ENCODE data around the gene MEI4.
"Not testable (repeated sequence)": the region's sequence is repeated elsewhere in the genome, so short reads cannot be mapped to it uniquely, and the experiment has no call there.

Gene MEI4

DNA sequence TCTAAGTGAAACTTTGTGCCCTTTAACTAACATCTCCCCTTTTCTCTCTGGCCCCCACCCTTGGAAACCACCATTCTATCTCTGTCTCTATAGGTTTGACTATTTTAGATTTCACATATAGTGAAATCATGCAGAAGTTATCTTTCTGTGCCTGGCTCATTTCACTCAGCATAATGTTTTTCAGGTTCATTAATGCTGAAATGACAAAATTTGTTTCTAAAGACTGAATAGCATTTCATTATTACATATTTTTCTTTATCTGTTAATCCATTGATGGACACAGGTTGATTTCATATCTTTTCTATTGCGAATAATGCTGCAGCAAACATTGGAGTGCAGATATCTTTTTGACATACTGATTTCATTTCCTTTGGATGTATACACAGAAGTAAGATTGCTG lies 30.7 kb downstream of the MEI4 start:
- no peaks in the 10 kb centered on the region for H3K27me3 ChIP-seq (replicated peaks)
- no peak overlapping the region for H3K4me3 ChIP-seq (ENCODE audit: low read depth, low read length)
- in situ Hi-C loops (cut with HindIII; ENCODE audit: low pct_ligation_motif_present, low sequenced_read_pairs): no loop called here
- TF ChIP-seq, protein P1, sequence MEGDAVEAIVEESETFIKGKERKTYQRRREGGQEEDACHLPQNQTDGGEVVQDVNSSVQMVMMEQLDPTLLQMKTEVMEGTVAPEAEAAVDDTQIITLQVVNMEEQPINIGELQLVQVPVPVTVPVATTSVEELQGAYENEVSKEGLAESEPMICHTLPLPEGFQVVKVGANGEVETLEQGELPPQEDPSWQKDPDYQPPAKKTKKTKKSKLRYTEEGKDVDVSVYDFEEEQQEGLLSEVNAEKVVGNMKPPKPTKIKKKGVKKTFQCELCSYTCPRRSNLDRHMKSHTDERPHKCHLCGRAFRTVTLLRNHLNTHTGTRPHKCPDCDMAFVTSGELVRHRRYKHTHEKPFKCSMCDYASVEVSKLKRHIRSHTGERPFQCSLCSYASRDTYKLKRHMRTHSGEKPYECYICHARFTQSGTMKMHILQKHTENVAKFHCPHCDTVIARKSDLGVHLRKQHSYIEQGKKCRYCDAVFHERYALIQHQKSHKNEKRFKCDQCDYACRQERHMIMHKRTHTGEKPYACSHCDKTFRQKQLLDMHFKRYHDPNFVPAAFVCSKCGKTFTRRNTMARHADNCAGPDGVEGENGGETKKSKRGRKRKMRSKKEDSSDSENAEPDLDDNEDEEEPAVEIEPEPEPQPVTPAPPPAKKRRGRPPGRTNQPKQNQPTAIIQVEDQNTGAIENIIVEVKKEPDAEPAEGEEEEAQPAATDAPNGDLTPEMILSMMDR (IDR thresholded peaks at IDR 0.05; ENCODE audit: low read depth, low read length, missing control alignments): no peak
- no peak overlapping the region for H3K27ac ChIP-seq
- DNase-seq: no peak
- H3K36me3 ChIP-seq (replicated peaks): no peaks in the 10 kb centered on the region

DNA sequence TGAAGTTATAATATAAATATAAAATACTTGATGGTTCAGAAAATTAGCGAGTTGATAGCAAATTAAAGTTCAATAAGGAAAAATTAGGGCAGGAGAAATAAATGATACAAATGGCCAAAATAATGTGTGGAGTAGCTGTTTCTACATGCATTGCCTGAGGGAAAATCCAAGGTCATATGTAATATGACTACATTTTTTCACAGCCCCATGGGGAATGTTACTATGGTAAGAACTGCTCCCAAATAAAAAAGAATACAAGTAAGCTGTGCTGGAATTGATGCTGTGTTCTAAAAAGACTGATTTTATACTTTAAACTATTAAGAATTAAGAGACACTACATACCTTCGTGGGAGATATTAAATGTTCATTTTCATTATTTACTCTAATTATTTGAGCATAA lies 34.1 kb downstream of the MEI4 start:
- in situ Hi-C loops (cut with HindIII; ENCODE audit: low pct_ligation_motif_present, low sequenced_read_pairs): no loop called here
- H3K36me3 ChIP-seq (replicated peaks): no peaks in the 10 kb centered on the region
- no peak overlapping the region for H3K27ac ChIP-seq
- no peak overlapping the region for H3K4me3 ChIP-seq (ENCODE audit: low read depth, low read length)
- no peak for DNase-seq
- TF ChIP-seq, protein P1 (IDR thresholded peaks at IDR 0.05; ENCODE audit: low read depth, low read length, missing control alignments): no peak
- H3K27me3 ChIP-seq (replicated peaks): no peaks in the 10 kb centered on the region

DNA sequence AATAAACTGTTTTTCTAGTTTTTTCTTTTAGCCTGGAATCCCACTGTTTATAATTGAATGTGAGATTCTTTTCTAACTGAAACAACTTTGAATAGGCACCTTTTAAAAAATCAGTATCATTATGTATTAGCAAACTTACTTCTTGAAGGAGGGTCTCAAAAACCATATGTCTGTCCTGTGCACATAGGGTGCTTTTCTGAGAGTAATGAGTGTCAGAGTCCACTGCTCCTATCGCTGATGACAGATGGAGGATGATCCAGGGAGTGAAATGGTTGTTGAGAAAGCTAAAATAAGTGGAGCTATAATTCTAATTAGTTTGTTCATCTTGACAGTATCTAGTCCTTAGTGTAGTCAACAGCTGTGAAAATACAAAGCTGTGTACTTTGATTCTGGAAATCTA lies 35.8 kb downstream of the MEI4 start:
- TF ChIP-seq, protein P1 (IDR thresholded peaks at IDR 0.05; ENCODE audit: low read depth, low read length, missing control alignments): no peak
- no peaks in the 10 kb centered on the region for H3K27me3 ChIP-seq (replicated peaks)
- H3K27ac ChIP-seq: no peak overlapping the region
- H3K4me3 ChIP-seq (ENCODE audit: low read depth, low read length): no peak overlapping the region
- in situ Hi-C loops (cut with HindIII; ENCODE audit: low pct_ligation_motif_present, low sequenced_read_pairs): no loop called here
- DNase-seq: no peak
- H3K36me3 ChIP-seq (replicated peaks): no peaks in the 10 kb centered on the region

DNA sequence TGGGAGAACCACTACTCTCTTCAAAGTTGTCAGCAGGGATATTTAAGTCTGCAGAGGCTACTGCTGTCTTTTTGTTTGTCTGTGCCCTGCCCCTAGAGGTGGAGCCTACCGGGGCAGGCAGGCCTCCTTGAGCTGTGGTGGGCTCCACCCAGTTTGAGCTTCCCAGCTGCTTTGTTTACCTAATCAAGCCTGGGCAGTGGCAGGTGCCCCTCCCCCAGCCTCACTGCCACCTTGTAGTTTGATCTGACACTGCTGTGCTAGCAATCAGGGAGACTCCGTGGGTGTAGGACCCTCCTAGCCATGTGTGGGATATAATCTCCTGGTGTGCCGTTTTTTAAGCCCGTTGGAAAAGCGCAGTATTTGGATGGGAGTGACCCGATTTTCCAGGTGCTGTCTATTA lies 47.3 kb downstream of the MEI4 start:
- H3K27ac ChIP-seq; DNase-seq; H3K36me3 ChIP-seq (replicated peaks); H3K4me3 ChIP-seq (ENCODE audit: low read depth, low read length); in situ Hi-C loops (cut with HindIII; ENCODE audit: low pct_ligation_motif_present, low sequenced_read_pairs); H3K27me3 ChIP-seq (replicated peaks): not testable (repeated sequence)

DNA sequence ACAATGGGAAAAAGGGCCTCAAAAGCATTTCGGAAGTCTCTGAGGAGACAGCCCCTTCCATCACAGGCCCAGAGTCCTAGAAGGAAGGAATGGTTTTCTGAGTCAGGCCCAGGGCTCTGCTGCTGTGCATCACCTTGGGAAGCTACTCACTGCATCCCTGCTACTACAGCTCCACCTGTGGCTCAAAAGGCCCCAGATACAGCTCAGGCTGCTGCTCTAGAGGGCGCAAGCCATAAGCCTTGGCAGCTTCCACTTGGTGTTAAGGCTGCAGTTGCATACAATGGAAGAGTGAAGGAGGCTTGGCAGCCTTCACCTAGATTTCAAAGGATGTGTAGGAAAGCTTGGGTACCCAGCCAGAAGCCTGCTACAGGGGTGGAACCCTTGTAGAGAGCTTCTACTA lies 54.8 kb downstream of the MEI4 start:
- Histone ChIP-seq H3K36me3 (replicated peaks) (no peaks in the 10 kb centered on the region), H3K27me3 (replicated peaks) (no peaks in the 10 kb centered on the region), H3K27ac (no peak overlapping the region), H3K4me3 (ENCODE audit: low read depth, low read length) (no peak overlapping the region)
- in situ Hi-C loops (cut with HindIII; ENCODE audit: low pct_ligation_motif_present, low sequenced_read_pairs): no loop called here
- DNase-seq: no peak
- TF ChIP-seq, protein P1 (IDR thresholded peaks at IDR 0.05; ENCODE audit: low read depth, low read length, missing control alignments): no peak

DNA sequence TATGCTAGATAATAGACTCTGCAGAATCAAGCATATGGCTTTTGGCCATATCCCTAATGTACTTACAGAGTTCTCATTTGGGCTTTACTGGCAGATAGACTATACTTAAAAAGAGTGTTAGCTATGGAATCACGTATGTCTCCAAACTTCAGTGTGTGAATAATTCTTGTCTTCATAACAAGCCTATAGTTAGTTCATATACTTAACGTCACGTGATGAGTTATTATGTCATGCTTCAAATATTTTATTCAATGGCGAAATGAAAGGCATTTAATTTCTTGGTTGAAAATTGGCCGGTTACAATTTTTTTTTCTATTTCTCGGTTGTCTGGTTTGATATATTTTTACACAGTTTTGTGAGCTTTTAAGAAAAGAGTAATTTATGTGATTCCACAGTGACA lies 62.7 kb downstream of the MEI4 start:
- Histone ChIP-seq H3K36me3 (replicated peaks) (no peaks in the 10 kb centered on the region), H3K27me3 (replicated peaks) (no peaks in the 10 kb centered on the region), H3K4me3 (ENCODE audit: low read depth, low read length) (no peak overlapping the region), H3K27ac (no peak overlapping the region)
- TF ChIP-seq, protein P1 (IDR thresholded peaks at IDR 0.05; ENCODE audit: low read depth, low read length, missing control alignments): no peak
- DNase-seq: no peak
- in situ Hi-C loops (cut with HindIII; ENCODE audit: low pct_ligation_motif_present, low sequenced_read_pairs): no loop called here

All from brain microvascular endothelial cell (primary cell).